NCI-H345 treated with DMSO at 0.1 percent for 48 hours (cell line): Measurements from ENCODE around the gene LEKR1.
"Not testable (repeated sequence)": the region's sequence is repeated elsewhere in the genome, so short reads cannot be mapped to it uniquely, and the experiment has no call there.

ENCODE experiments used
- DNase-seq: peaks from one replicate; lab custom pipeline; 2025; ENCODE audit not compliant: unreplicated experiment; lab: John Stamatoyannopoulos, UW

The LEKR1 gene

GRCh38 chr3:156899951-156900350 is 73.8 kb downstream of the LEKR1 start:
- no peak for DNase-seq

- DNase-seq = no peak
These were observed 76.8 kb downstream of the LEKR1 start for GRCh38 chr3:156902916-156903315.

GRCh38 chr3:156906275-156906674 is 80.1 kb downstream of the LEKR1 start:
- no peak for DNase-seq

- no peak for DNase-seq
These were observed 82.2 kb downstream of the LEKR1 start for GRCh38 chr3:156908398-156908797.

GRCh38 chr3:156910022-156910421 is 83.9 kb downstream of the LEKR1 start:
- no peak for DNase-seq

GRCh38 chr3:156910831-156911230 is 84.7 kb downstream of the LEKR1 start:
- DNase-seq = not testable (repeated sequence)

- DNase-seq = not testable (repeated sequence)
These were observed 88.1 kb downstream of the LEKR1 start for GRCh38 chr3:156914300-156914699.

GRCh38 chr3:156915372-156915771 is 89.2 kb downstream of the LEKR1 start:
- DNase-seq = no peak

GRCh38 chr3:156918746-156919145 is 92.6 kb downstream of the LEKR1 start:
- no peak for DNase-seq

- DNase-seq = no peak
These were observed 93.7 kb downstream of the LEKR1 start for GRCh38 chr3:156919818-156920217.

GRCh38 chr3:156920399-156920798 is 94.2 kb downstream of the LEKR1 start:
- no peak for DNase-seq

GRCh38 chr3:156923349-156923748 is 97.2 kb downstream of the LEKR1 start:
- DNase-seq = no peak

GRCh38 chr3:156938724-156939123 is 112.6 kb downstream of the LEKR1 start:
- DNase-seq = no peak

- DNase-seq = no peak
These were observed 113.2 kb downstream of the LEKR1 start for GRCh38 chr3:156939315-156939714.

GRCh38 chr3:156941311-156941710 is 115.2 kb downstream of the LEKR1 start:
- no peak for DNase-seq

- no peak for DNase-seq
These were observed 122.5 kb downstream of the LEKR1 start for GRCh38 chr3:156948402-156949210.

- DNase-seq = no peak
These were observed 125.9 kb downstream of the LEKR1 start for GRCh38 chr3:156952011-156952410.

GRCh38 chr3:156957715-156958114 is 131.6 kb downstream of the LEKR1 start:
- no peak for DNase-seq

- DNase-seq = no peak
These were observed 136.9 kb downstream of the LEKR1 start for GRCh38 chr3:156963096-156963495.

GRCh38 chr3:156964577-156964976 is 138.4 kb downstream of the LEKR1 start:
- DNase-seq = no peak

- DNase-seq = not testable (repeated sequence)
These were observed 140.2 kb downstream of the LEKR1 start for GRCh38 chr3:156966349-156966748.

GRCh38 chr3:156973954-156974353 is 147.8 kb downstream of the LEKR1 start:
- no peak for DNase-seq

GRCh38 chr3:156974931-156975330 is 148.8 kb downstream of the LEKR1 start:
- no peak for DNase-seq
